B cell (primary cell): ENCODE measurements around the gene DHRS7B. TPM values are rescaled to one million over a fixed set of nuclear protein-coding genes. Genes with fewer than 3 reads are reported as not detected.

Experiments
- ATAC-seq: fragments of 200-7000 bp; cut with Tn5 transposase; one replicate; pipeline ENCODE4 v1.10.0; 2021; ENCODE audit warnings: low read depth, mild to moderate bottlenecking, moderate number of reproducible peaks, moderate library complexity
- CTCF ChIA-PET: fragments of 350-600 bp; sonication (Branson Sonifier 250); formaldehyde crosslinking; loops from one replicate; lab custom pipeline; 2021; ENCODE audit warnings: antibody characterized with exemption, inconsistent platforms; lab: Charles Lee
- POLR2A ChIA-PET: fragments of 350-600 bp; sonication (Branson Sonifier 250); formaldehyde crosslinking; loops from one replicate; lab custom pipeline; 2021; ENCODE audit warnings: antibody characterized with exemption; lab: Charles Lee
- DNase-seq: peaks from one replicate; pipeline ENCODE4 v3.0.0; 2013
- H2AFZ ChIP-seq: 2 replicates; pipeline ENCODE4 v1.6.1; 2012; ENCODE audit warnings: mild to moderate bottlenecking, low read depth, low read length; ENCODE audit not compliant: insufficient read depth, poor library complexity, severe bottlenecking
- H3K27ac ChIP-seq, 2 donors: 1 replicate in 1 of 2; 2 replicates in 1 of 2; pipeline ENCODE4 v1.5.1; 2012 to 2013; ENCODE audit warnings: low read length in 2 of 2, mild to moderate bottlenecking in 2 of 2, moderate library complexity in 1 of 2
- H3K27me3 ChIP-seq, 4 experiments: fragments of 200-600 bp in 1 of 4; sonication (generic) in 1 of 4; replicated peaks in 1 of 4; 1 replicate in 2 of 4; 2 replicates in 2 of 4; pipeline versions ENCODE4 v1.6.1 to v1.7.0; 2013 to 2016; ENCODE audit warnings: low read length in 3 of 4, mild to moderate bottlenecking in 2 of 4, mixed read lengths in 1 of 4, moderate library complexity in 1 of 4; ENCODE audit not compliant: insufficient read depth in 4 of 4, control insufficient read depth in 3 of 4; ENCODE audit errors: control extremely low read depth in 1 of 4
- H3K36me3 ChIP-seq, 2 experiments: replicated peaks in 1 of 2; 1 replicate in 1 of 2; 2 replicates in 1 of 2; pipeline versions ENCODE4 v1.6.1 to v1.7.1; 2013; ENCODE audit warnings: low read length in 1 of 2; ENCODE audit not compliant: insufficient read depth in 2 of 2, control insufficient read depth in 1 of 2; ENCODE audit errors: control extremely low read depth in 1 of 2, extremely low read depth in 1 of 2
- H3K4me1 ChIP-seq, 2 donors: fragments of 200-600 bp in 1 of 2; sonication (generic) in 1 of 2; 1 replicate in 1 of 2; 2 replicates in 1 of 2; pipeline versions ENCODE4 v1.5.1 to v1.6.1; 2013 to 2017; ENCODE audit warnings: low read length in 2 of 2; ENCODE audit not compliant: control insufficient read depth in 2 of 2, insufficient read depth in 2 of 2
- H3K4me2 ChIP-seq: replicated peaks from 2 replicates; pipeline ENCODE3; 2012; ENCODE audit warnings: mild to moderate bottlenecking, low read depth, low read length; ENCODE audit not compliant: poor library complexity, severe bottlenecking
- H3K4me3 ChIP-seq, 5 experiments: fragments of 200-600 bp in 1 of 5; sonication (generic) in 1 of 5; 1 replicate in 3 of 5; 2 replicates in 2 of 5; pipeline versions ENCODE4 v1.5.1 to v1.7.0; 2011 to 2016; ENCODE audit warnings: low read length in 4 of 5, mild to moderate bottlenecking in 4 of 5, low read depth in 2 of 5, control low read depth in 1 of 5, moderate library complexity in 1 of 5; ENCODE audit not compliant: insufficient read depth in 1 of 5; ENCODE audit errors: control extremely low read depth in 1 of 5, extremely low read depth in 1 of 5
- H3K79me2 ChIP-seq: fragments of 200-600 bp; sonication (generic); one replicate; pipeline ENCODE4 v1.6.0; 2016; ENCODE audit warnings: low read length; ENCODE audit not compliant: control insufficient read depth, insufficient read depth
- H3K9ac ChIP-seq: fragments of 200-600 bp; sonication (generic); 2 replicates; pipeline ENCODE4 v1.6.1; 2017; ENCODE audit warnings: mild to moderate bottlenecking, low read length, moderate library complexity
- H3K9me3 ChIP-seq, 3 donors: one replicate each; pipeline versions ENCODE4 v1.6.1 to v1.7.1; 2013; ENCODE audit warnings: low read length in 2 of 3; ENCODE audit not compliant: control insufficient read depth in 2 of 3, insufficient read depth in 1 of 3; ENCODE audit errors: control extremely low read depth in 1 of 3
- H4K20me1 ChIP-seq: 2 replicates; pipeline ENCODE4 v1.6.0; 2012; ENCODE audit warnings: mild to moderate bottlenecking, low read length; ENCODE audit not compliant: insufficient read depth, control insufficient read depth, poor library complexity, severe bottlenecking
- H3K27ac Mint-ChIP-seq: one replicate; pipeline ENCODE4 v1.8.0; 2021; ENCODE audit warnings: mixed read lengths
- H3K27me3 Mint-ChIP-seq: one replicate; pipeline ENCODE4 v1.8.0; 2021; ENCODE audit warnings: mixed read lengths
- H3K4me1 Mint-ChIP-seq: one replicate; pipeline ENCODE4 v1.8.0; 2021; ENCODE audit warnings: mixed read lengths
- H3K4me3 Mint-ChIP-seq: one replicate; pipeline ENCODE4 v1.8.0; 2021; ENCODE audit warnings: mixed read lengths
- H3K9me3 Mint-ChIP-seq: one replicate; pipeline ENCODE4 v1.8.0; 2022; ENCODE audit warnings: mixed read lengths; ENCODE audit not compliant: insufficient read depth
- EZH2 ChIP-seq: IDR thresholded peaks from 2 replicates; pipeline ENCODE4 v1.6.1; 2012; ENCODE audit warnings: borderline replicate concordance, low read depth, mild to moderate bottlenecking, moderate library complexity, low read length; ENCODE audit not compliant: insufficient read depth, poor library complexity, severe bottlenecking
- WGBS: methylation state at CpG from one replicate; pipeline ENCODE4 v1.1.5; 2013; ENCODE audit warnings: missing lambda C conversion rate; ENCODE audit not compliant: insufficient coverage; 5-methylcytosine and 5-hydroxymethylcytosine counted together
- intact Hi-C: fragments of 100-400 bp; cut with micrococcal nuclease; formaldehyde crosslinking; loops from one replicate; pipeline ENCODE4 v1.10.0; 2022
- polyA plus RNA-seq: library from polyadenylated mRNA; depleted of rRNA; stranded (reverse); fragments of >200 nt; gene quantifications from 2 replicates; pipeline ENCODE4 v1.2.3, GENCODE V29; 2012
- total RNA-seq, 2 donors: library from RNA; stranded (reverse); fragments of 120-200 nt in 1 of 2; gene quantifications; 1 replicate in 1 of 2; 2 replicates in 1 of 2; pipeline versions ENCODE4 v1.2.3 to v1.2.4, GENCODE V29; 2013 to 2022
- TF ChIP-seq, protein P1 (sequence below): fragments of 200-600 bp; IDR thresholded peaks from one replicate; pipeline ENCODE4 v1.8.0; 2022; ENCODE audit warnings: antibody characterized with exemption, mild to moderate bottlenecking

The DHRS7B gene
- total and polyA plus RNA-seq, 2 donors (not counting 1 experiment from before 2014, with no cell fraction given): 8.2 to 13.4 TPM

- Histone ChIP-seq H3K27me3 (no peaks in the 10 kb centered on the region), H3K4me1 (peaks cover 16 to 21% of the 10 kb centered on the region in 2 donors), H3K9me3 (peaks cover 0 to 3% (median 0%) of the 10 kb centered on the region in 3 donors), H3K9ac (no peak overlapping the region), H3K4me2 (no peak overlapping the region), H3K27ac (no peak overlapping the region), H4K20me1 (peaks cover 17% of the 10 kb centered on the region), H3K4me3 (no peak overlapping the region), H2AFZ (no peak overlapping the region), H3K36me3 (peaks cover 0 to 2% of the 10 kb centered on the region in 2 experiments), H3K79me2 (peaks cover 54% of the 10 kb centered on the region)
- ChIA-PET POLR2A (no interaction called here), CTCF (interaction anchor here (1.3 kb wide), 1 partner anchor 35 kb away, joined by 3 read pairs; no protein-coding TSS in a partner anchor)
- Mint-ChIP-seq H3K4me1 (peaks cover 29% of the 10 kb centered on the region), H3K9me3 (no peaks in the 10 kb centered on the region), H3K4me3 (no peak overlapping the region), H3K27ac (no peak overlapping the region), H3K27me3 (no peaks in the 10 kb centered on the region)
- 100% methylated on average over 1 of the region's 1 CpG for WGBS
- DNase-seq (no peak), ATAC-seq (no peak)
- intact Hi-C loops: no loop called here
- no peak for TF ChIP-seq EZH2
- TF ChIP-seq, protein P1, sequence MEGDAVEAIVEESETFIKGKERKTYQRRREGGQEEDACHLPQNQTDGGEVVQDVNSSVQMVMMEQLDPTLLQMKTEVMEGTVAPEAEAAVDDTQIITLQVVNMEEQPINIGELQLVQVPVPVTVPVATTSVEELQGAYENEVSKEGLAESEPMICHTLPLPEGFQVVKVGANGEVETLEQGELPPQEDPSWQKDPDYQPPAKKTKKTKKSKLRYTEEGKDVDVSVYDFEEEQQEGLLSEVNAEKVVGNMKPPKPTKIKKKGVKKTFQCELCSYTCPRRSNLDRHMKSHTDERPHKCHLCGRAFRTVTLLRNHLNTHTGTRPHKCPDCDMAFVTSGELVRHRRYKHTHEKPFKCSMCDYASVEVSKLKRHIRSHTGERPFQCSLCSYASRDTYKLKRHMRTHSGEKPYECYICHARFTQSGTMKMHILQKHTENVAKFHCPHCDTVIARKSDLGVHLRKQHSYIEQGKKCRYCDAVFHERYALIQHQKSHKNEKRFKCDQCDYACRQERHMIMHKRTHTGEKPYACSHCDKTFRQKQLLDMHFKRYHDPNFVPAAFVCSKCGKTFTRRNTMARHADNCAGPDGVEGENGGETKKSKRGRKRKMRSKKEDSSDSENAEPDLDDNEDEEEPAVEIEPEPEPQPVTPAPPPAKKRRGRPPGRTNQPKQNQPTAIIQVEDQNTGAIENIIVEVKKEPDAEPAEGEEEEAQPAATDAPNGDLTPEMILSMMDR: no peak
Observed at GRCh38 chr17:21217346-21217745, 90.6 kb downstream of the DHRS7B start.

- H2AFZ ChIP-seq: no peak overlapping the region
- H3K4me2 ChIP-seq: no peak overlapping the region
- peaks cover 8 to 13% of the 10 kb centered on the region in 2 donors for H3K4me1 ChIP-seq
- H3K4me3 ChIP-seq: no peak overlapping the region
- H3K27ac ChIP-seq: no peak overlapping the region
- no peak overlapping the region for H3K4me3 Mint-ChIP-seq
- H3K27ac Mint-ChIP-seq: no peak overlapping the region
- no peak overlapping the region for H3K9ac ChIP-seq
- peaks cover 22% of the 10 kb centered on the region for H3K4me1 Mint-ChIP-seq
- 96% methylated on average over 2 of the region's 3 CpGs for WGBS
- H3K27me3 ChIP-seq: no peaks in the 10 kb centered on the region
- H3K79me2 ChIP-seq: peaks cover 46% of the 10 kb centered on the region
- DNase-seq (no peak), ATAC-seq (no peak)
- peaks cover 0 to 4% of the 10 kb centered on the region in 2 experiments for H3K36me3 ChIP-seq
- peaks cover 0 to 8% (median 0%) of the 10 kb centered on the region in 3 donors for H3K9me3 ChIP-seq
- ChIA-PET CTCF (no interaction called here), POLR2A (no interaction called here)
- H3K9me3 Mint-ChIP-seq: no peaks in the 10 kb centered on the region
- TF ChIP-seq, protein P1: no peak
- TF ChIP-seq EZH2: no peak
- intact Hi-C loops: no loop called here
- peaks cover 9% of the 10 kb centered on the region for H4K20me1 ChIP-seq
- H3K27me3 Mint-ChIP-seq: no peaks in the 10 kb centered on the region
Observed at GRCh38 chr17:21218101-21218500, 91.3 kb downstream of the DHRS7B start.
